ENCODE measurements around the gene TPRN.

TPRN gene

GRCh38 chr9:137157618-137158415 is 42.7 kb downstream of the TPRN start:
- no peak for DNase-seq

- DNase-seq = peak; percentile 79
Measured at GRCh38 chr9:137156567-137157375, 43.8 kb downstream of the TPRN start.

- no peak for DNase-seq
Measured at GRCh38 chr9:137152844-137153405, 47.6 kb downstream of the TPRN start.

- DNase-seq = peak; percentile 91
Measured at GRCh38 chr9:137150617-137151457, 49.7 kb downstream of the TPRN start.

GRCh38 chr9:137149942-137150616 is 50.5 kb downstream of the TPRN start:
- DNase-seq = no peak

GRCh38 chr9:137149363-137149762 is 51.2 kb downstream of the TPRN start:
- DNase-seq = no peak

GRCh38 chr9:137148661-137149060 is 51.9 kb downstream of the TPRN start:
- no peak for DNase-seq

GRCh38 chr9:137148242-137148641 is 52.3 kb downstream of the TPRN start:
- DNase-seq = no peak

GRCh38 chr9:137147793-137148160 is 52.8 kb downstream of the TPRN start:
- DNase-seq = no peak

GRCh38 chr9:137147091-137147792 is 53.3 kb downstream of the TPRN start:
- DNase-seq = no peak

- DNase-seq = peak; percentile 40
Measured at GRCh38 chr9:137146527-137146918, 54.0 kb downstream of the TPRN start.

GRCh38 chr9:137145731-137146526 is 54.6 kb downstream of the TPRN start:
- no peak for DNase-seq

GRCh38 chr9:137143459-137143858 is 57.1 kb downstream of the TPRN start:
- no peak for DNase-seq

- DNase-seq = no peak
Measured at GRCh38 chr9:137141976-137142936, 58.3 kb downstream of the TPRN start.

All from hematopoietic multipotent progenitor cell treated with erythropoietin and hydrocortisone succinate and interleukin-3 and kit ligand, for 4 days (in vitro differentiated cells).